Stimulated activated CD8-positive, alpha-beta memory T cell treated with anti-CD3 and anti-CD28 coated beads, Interleukin-7, amount 100 ng/mL, for 1 hour (primary cell): ENCODE results near the gene KIF20A.
"Not testable (repeated sequence)": the region's sequence is repeated elsewhere in the genome, so short reads cannot be mapped to it uniquely, and the experiment has no call there.

Source experiments
- DNase-seq, 2 donors: peaks; one replicate each; pipeline ENCODE4 v3.0.0-alpha.2; 2020; ENCODE audit warnings: low read depth in 2 of 2

The KIF20A gene

DNA sequence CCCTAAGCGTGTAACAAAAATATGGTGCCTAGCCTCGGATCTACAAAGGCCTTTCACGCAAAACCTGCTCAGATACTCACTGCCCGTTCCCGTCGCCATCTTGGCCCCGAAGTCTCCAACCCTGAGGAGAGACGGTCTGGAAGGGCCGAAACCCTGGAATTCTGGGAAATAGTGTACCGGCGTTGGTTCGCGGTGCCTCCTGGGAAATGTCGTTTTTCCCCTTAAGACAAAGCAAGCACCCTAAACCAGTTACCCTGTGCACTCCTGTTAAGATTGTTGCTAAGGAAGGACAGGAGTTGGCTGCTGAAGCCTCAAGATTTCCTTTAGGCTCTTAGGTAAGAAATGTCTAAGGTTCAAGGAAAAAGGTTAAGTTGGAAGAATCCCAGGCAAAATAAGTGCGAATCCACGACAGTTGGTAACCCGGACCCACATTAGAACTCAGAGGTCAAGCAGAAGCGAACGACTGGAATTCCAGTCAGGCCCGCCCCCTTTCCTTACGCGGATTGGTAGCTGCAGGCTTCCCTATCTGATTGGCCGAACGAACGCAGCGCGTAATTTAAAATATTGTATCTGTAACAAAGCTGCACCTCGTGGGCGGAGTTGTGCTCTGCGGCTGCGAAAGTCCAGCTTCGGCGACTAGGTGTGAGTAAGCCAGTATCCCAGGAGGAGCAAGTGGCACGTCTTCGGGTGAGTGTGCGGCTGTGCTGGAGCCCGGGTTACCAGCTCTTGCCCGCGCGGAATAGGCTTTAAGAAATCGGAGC lies at the start of gene KIF20A, which contains the start of gene BRD8:
TSS of gene KIF20A (plus strand) at position 597 of the 761 bp plus-strand sequence. CDS start 569 bp downstream, outside the sequence.
TSS of gene BRD8 (minus strand) at position 115 of the 761 bp plus-strand sequence. CDS start at position 99, 16 bp downstream.
- DNase-seq, result peak; percentile 70 to 78

DNA sequence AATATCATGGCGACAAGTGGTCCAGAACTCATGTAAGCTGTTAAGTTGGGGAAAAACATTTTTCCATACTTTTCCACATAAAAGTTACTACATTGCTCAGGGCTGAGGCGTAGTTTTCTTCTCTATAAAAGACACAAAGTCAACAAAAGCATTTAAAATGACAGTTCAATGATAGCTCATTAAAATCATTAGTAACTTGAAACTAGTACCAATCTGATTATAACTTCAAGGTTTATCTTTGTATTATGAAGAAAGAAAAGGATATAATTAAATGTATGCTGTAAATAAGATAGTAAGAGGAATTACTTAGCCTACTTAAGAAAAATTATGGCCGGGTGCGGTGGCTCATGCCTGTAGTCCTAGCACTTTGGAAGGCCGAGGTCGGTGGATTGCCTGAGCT lies 49.6 kb upstream of the KIF20A start:
- DNase-seq, result no peak

DNA sequence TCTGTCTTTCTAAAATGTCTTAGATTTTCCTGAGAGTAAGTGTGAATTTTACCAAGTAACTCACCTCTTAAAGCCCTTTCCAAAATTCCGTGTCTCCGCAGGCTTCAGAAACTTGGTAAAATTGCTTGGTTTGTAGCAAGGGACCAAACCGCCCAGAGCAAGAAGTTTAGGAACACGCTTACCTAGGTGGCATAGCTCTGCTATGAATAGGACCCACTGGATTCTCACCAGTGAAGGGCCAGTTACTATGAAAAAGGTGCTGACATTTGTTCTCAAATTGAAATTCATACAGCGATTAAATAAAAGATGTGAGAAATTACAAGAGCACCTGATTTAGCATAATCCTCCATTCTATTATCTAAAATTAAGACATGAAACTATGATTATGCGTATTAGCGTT lies 46.4 kb upstream of the KIF20A start:
- DNase-seq, result no peak

DNA sequence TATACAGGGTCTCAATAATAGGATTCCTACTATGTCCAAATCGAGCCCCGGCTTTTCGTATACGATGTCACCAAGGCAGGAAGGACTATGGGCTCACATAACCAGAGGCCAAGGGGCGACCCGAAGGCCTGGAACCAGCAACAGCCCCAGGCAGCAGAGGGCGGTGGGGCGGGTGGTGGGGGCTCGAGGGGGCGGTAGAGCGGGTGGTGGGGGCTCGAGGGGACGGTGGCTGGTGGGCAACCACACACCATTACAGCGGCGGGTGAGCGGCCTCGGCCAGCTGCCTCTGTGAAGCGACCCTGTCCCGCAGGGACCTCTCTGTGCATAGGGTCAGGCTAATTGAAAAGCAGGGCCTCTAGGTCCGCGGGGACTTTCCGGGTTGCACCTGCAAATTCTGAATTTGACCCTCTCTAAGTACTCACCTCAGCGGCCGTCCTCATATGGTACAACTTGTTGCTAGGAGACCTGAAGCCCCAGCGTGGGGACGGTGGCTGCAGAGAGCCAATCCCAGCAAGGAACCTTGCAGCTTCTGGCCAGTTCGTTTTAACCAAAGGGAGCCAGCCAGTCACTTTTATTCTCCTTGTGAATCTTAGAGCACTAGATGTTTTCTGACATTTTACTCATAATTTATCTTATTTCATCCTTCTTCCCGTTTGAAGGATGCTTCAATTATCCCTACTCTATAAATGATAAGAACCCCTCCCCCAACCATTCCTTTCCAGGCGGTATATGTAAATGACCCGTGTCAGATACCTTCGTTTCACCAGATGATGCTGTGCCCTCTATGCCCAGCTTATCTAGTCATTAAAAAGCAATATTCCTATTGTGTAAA lies 39.7 kb upstream of the KIF20A start, which contains the start of gene NME5:
TSS of gene NME5 (minus strand) at position 480 of the 832 bp plus-strand sequence. CDS start 648 bp downstream, outside the sequence.
- no peak for DNase-seq

DNA sequence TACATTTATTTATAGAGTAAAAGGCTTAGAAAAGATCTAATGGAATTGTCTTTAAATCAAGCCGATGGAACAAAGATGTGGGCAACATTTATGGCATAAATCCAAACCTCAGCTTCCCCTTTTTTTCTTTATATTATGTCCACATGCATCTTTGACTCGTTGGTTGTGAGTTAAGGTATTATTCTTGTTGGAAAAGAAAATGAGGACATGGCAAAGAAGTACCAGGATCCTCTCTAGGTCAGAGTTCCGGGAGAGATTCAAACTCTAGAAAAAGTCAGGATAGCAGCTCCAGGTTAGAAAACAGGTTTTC lies 39.2 kb upstream of the KIF20A start:
- no peak for DNase-seq

DNA sequence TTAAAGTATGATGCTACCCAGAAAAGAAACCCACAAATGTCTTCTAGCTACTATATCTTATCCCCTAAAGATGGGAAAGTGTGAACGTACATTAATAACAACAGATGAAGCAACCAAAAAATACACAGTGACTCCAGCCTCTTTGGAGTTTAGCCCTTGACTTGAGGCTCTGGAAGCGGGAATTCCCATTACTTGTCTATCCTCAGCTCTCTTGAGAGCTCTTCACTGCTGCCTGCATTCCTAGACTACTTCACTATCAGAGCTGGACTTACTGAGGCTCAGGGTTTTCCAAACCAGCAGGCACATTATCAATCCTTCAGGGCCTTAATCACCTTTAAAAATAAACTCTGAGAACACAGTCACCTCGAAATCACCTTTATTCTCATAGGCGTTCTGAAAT lies 38.6 kb upstream of the KIF20A start:
- DNase-seq, result no peak

DNA sequence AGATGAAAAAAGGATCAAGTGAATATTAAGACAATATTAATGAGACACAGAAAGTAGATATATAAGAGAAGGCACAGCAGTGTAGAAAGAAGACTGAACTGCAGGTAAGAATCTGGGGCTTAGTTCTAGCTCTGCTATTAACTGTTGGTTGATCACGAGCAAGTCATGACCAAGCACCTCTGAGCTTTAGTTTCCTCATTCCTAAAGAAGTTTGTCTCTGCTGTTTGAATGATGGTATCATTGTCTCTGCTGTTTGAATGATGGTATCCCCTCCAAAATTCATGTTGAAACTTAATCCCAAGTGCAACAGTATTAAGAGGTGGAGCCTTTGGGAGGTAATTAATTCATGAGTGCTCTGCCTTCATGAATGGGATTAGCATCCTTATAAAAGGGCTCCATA lies 37.2 kb upstream of the KIF20A start:
- no peak for DNase-seq

DNA sequence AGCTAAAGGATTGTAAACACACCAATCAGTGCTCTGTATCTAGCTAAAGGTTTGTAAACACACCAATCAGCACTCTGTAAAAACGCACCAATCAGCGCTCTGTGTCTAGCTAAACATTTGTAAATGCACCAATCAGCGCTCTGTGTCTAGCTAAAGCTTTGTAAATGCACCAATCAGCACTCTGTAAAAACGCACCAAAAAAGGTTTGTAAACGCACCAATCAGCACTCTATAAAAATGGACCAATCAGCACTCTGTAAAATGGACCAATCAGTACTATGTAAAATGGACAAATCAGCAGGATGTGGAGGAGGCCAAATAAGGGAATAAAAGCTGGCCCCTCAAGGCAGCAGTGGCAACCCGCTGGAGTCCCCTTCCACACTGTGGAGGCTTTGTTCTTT lies 35.3 kb upstream of the KIF20A start:
- not testable (repeated sequence) for DNase-seq

DNA sequence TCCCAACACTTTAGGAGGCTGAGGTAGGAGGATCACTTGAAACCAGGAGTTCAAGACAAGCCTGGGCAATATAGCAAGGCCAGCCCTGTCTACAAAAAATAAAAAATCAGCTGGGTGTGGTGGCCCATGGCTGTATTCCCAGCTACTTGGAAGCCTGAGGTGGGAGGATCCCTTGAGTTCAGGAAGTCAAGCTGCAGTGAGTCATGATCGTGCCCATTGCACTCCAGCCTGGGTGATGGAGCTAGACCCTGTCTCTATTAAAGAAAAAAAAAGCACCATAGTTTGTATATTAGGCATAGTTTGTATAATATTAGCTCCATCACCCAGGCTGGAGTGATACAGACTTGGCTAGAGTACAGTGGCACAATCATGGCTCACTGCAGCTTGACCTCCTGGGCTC lies 30.1 kb upstream of the KIF20A start:
- DNase-seq, result no peak

DNA sequence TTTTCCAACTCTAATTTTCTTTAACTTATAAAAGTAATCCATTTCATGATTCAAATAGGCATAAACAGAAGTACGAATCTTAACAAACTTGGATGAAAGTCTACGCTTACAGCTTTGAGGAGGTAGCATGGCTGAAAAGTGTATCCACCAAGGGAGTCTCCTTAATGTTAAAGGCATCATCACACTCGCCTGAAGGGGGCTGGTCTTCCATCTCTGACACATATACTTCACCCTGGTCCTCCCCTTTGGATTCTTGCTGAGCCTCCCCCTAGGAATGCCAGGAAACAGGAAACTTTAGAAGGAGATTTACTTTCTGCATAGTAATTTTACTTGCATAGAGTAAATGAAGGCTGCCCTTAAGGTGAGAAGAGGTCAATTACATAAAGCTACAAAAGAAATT lies 29.4 kb upstream of the KIF20A start:
- DNase-seq, result no peak

DNA sequence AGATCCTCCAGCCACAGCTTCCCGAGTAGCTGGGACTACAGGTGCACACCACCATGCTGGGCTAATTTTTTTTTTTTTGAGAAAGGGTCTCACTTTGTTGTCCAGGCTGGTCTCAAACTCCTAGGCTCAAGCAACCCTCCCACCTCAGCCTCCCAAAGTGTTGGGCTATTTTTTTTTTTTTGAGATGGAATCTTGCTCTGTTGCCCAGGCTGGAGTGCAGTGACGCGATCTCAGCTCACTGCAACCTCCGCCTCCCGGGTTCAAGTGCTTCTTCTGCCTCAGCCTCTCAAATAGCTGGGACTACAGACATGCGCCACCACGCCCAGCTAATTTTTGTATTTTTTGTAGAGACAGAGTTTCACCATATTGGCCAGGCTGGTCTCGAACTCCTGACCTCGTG lies 22.9 kb upstream of the KIF20A start:
- DNase-seq, result not testable (repeated sequence)

DNA sequence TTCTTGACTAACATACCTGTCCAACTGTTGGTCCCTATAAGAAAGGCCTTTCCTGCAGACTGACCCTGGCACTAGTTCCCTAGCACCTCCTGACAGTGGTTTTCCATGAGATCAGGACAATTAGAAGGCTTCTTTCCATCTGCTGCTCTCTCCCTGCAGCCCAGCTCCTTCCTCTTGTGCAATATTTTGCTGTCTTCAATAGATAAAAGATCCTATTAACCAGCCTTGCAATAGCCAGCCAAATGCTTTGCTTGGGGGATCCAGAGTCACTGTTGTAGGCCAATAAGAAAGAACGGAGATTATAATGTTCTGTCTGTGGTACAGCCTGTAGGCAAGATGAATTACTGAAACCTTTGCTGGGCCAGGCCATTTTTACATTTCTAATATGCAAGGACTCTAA lies 21.3 kb upstream of the KIF20A start:
- DNase-seq, result no peak

DNA sequence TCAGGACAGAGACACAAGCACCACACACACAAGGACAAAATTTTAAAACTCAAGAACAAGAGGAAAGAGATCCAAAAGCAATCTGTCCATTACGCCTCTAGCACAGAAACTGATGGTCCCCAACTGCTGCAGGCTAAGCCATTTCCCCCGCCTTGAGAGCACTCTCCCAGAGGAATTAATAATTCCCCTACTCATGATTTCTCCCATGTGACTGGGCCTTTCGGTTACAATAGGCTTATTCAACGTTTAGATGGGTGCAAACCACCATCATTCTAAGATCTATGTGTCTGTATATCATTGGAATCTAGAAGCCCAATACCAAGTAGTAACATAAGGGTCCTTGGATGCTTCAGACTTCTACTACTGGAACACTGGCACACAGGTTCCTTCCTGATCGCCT lies 19.2 kb upstream of the KIF20A start:
- DNase-seq, result no peak

DNA sequence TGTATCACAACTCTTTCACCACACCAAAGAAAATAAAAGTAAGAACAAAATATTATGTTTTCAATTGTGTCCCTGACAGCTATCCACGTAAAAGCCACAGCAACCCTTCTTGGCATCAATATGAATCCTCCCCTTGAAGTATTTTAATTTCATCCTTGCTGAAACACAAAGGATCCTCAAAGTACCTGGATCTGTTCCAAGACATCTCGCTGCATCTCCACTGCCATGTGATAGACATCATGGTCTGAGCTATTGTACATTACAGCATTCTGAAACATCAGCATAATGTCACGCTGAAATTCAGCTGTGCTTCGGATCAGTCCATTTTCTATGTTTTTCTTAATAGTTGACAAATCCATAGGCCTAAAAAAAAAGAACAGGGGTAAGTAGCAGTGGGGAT lies 18.2 kb upstream of the KIF20A start:
- no peak for DNase-seq

DNA sequence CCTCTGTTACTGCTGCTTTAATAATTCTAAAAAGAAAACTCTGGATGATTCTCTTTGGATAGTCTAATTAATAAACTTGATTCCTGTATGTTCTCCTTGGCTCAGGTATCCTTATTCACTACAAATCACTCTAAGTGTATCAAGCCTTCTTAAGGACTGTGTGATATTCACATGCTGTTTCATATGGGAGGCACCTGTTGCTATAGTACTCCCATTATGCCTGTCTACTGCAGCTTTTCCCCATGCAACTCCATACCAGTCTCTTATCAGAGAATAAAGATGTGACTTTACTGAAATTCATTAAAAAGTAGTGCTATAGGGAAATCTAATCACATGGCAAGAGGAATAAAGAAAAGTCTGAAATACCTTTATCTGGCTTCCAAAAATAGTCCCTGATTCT lies 15.2 kb upstream of the KIF20A start:
- no peak for DNase-seq

DNA sequence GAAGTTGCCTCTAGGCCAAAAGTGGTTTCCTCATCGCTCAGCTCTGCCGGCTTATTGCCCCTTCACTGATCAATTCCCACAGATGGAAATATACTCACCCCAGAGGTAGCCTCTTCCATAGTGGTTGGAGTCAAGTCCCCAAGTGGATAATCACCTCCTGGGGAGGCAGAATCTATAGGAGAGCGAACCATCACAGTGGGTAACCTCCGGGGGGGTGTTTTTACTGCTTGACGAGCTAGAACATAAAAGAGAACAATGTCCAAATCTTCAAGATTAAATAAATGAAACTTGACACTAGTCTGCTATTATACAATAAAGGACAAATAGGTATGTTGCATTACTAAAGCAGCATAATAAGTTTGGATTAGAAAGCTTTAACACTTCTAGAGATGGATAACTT lies 9.8 kb upstream of the KIF20A start:
- DNase-seq, result no peak

DNA sequence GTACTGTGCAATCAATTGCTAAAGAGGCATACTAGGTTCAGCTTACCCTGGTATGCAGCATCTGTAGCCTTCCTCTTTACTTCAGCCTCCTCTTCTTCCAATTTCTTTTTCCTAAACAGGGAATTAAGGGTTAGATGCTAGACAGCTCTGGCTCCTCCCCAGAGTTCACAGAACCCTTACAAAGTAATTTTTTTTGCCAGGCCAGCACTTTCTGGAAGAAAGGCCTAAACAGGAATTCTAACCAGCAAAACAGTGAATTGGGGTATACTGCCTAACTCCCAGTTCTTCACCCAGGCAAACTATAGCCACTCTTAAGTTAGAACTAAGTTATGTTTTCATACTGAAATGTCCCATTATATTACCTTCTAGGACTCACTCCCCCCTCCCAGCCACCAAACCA lies 8.6 kb upstream of the KIF20A start:
- DNase-seq, result no peak

DNA sequence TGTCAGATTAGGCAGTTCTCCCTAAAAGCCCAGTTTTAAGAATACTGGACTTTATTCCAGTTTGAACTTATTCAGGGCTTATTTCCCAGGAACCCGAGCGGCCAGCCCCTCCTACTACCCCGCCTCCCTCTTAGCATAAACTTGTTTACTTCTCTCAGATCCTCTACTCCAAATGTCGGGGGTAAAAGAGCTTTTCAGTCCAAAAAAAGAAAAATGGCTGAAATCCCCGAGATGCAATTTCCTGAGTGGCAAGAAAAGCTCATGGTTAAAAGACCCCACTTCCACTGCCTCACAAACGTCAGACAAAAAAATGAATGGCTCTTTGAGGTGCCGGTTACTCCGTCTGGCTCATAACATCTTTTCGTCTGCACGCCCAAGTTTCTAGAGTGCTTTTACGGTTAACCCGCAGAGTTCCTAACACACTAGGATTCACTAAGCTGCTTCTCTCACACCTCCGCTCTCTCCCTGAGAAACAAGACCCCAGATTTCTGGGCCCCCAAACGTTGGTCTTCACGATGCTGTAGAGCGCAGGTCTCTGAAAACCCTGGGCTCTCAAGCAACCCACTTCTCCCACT lies 884 bp upstream of the KIF20A start:
- DNase-seq, result no peak

DNA sequence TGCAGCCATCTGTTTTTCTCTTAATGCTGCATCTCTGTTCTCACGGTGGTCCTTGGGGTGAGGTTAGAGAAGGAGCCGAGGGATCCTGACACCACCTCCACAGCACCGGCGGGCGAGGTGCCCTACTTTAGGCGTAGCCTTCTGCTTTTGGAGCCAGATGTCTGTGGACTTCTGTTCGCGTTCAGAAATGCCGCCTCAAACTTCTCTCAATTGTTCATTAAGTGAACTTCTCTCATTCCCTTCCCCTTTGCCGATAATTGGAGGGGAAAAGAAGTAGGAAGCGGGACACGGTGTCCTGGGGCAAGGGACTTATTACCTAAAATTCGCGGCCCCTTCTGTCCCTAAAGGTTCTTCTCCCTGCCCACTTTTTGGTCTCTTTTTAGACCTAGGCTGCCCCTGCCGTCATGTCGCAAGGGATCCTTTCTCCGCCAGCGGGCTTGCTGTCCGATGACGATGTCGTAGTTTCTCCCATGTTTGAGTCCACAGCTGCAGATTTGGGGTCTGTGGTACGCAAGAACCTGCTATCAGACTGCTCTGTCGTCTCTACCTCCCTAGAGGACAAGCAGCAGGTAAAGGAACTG lies 455 bp downstream of the KIF20A start:
- DNase-seq, result no peak

DNA sequence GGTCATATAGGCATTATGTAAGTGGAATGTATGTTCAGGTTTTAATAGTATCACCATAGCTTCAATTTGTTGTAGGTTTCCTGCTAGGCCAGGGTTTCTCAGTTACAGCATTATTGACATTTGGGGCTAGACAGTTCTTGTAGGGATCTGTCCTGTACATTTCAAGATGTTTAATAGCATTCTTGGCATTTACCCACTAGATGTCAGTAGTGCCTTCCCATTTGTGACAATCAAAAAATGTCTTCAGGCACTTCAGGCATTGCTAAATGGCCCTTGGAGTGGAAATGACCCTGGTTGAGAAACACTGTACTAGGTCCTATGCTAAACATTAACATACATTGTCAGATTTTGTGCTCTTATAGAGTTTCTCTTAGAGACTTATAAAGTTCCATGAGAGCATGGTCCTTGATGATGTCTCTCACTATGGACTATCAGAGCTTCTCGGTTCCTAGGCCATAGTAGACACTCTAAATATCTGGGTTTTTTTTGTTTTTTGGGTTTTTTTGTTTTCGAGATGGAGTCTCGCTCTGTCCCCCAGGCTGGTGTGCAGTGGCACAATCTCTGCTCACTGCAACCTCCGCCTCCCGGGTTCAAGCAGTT lies 1.4 kb downstream of the KIF20A start:
- DNase-seq, result no peak

DNA sequence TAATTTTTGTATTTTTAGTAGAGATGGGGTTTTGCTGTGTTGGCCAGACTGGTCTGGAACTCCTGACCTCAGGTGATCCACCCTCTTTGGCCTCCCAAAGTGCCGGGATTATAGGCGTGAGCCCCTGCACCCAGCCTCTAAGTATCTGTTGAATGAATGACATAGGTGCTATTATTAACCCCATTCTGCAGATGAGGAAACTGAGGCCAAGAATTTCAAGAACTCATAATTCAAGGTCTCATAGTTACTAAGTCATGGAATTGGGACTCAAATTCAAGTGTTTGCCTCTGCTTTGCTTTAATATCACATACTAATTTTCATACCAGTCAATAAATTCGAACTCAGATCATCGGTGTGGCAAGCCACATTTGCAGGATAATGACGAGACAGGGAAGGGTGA lies 1.9 kb downstream of the KIF20A start:
- DNase-seq, result no peak

DNA sequence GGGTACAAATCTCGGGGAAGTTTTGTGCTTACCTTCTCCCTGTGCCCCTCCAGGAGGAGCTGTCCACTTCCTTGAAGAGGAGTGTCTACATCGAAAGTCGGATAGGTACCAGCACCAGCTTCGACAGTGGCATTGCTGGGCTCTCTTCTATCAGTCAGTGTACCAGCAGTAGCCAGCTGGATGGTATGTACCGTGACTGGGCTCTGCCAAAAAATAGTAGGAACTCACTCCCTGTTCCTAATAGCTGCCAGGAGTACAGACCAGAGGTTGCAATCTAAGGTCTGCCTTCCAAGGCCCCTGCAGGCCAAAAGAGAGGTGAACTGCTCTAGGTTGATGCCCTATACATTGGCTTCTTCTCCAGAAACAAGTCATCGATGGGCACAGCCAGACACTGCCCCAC lies 3.9 kb downstream of the KIF20A start:
- no peak for DNase-seq
